Motor neuron (in vitro differentiated cells): ENCODE data around the gene SMPD2. TPM values are rescaled to one million over a fixed set of nuclear protein-coding genes. Genes with fewer than 3 reads are reported as not detected.

Source experiments
- ATAC-seq, 8 experiments: fragments of 200-7000 bp; cut with Tn5 transposase; replicated peaks in 6 of 8; 2 replicates each; pipeline ENCODE4 v1.8.0; 2021; ENCODE audit warnings: mild to moderate bottlenecking in 8 of 8, moderate library complexity in 8 of 8
- H3K27ac ChIP-seq, 2 donors: fragments of 250-450 bp; sonication (Bioruptor Pico); 2 replicates each; pipeline ENCODE4 v1.9.0; 2021; ENCODE audit warnings: antibody characterized with exemption in 2 of 2, mild to moderate bottlenecking in 2 of 2, moderate library complexity in 1 of 2
- H3K4me1 ChIP-seq, 2 donors: fragments of 250-450 bp; sonication (Bioruptor Pico); replicated peaks in 1 of 2; 2 replicates each; pipeline ENCODE4 v1.6.1; 2021; ENCODE audit warnings: antibody characterized with exemption in 2 of 2, mild to moderate bottlenecking in 2 of 2, moderate library complexity in 1 of 2
- H3K4me3 ChIP-seq, 5 donors: fragments of 250-450 bp; sonication (Bioruptor Pico); 2 replicates each; pipeline ENCODE4 v1.9.0; 2021; ENCODE audit warnings: antibody characterized with exemption in 5 of 5, mild to moderate bottlenecking in 5 of 5, moderate library complexity in 4 of 5
- WGBS, 10 experiments: fragments of 450-650 bp; shearing (Covaris generic); methylation state at CpG; one replicate each; pipeline ENCODE4 v1.0.0; 2022; 5-methylcytosine and 5-hydroxymethylcytosine counted together
- in situ Hi-C, 9 experiments: fragments of 400-800 bp; cut with MboI; loops; one replicate each; pipeline ENCODE4 v1.15.0; 2021; ENCODE audit warnings: low sequenced_read_pairs in 9 of 9, low pct_unique_long_range_greater_than_20kb in 2 of 9; ENCODE audit not compliant: unreplicated experiment in 9 of 9
- total RNA-seq, 8 experiments: library from RNA; unstranded; fragments of 300-600 nt; gene quantifications; 2 replicates each; pipeline versions ENCODE4 v1.2.3 to v1.2.4, GENCODE V29; 2022

SMPD2 gene
- total RNA-seq, 8 experiments from 2014 or later: 2.4 to 13.5 (median 7.8) TPM

GRCh38 chr6:109428889-109429477 is 11.5 kb upstream of the SMPD2 start:
- no peak overlapping the region for H3K4me3 ChIP-seq
- no peak overlapping the region for H3K27ac ChIP-seq
- 0 to 88% (median 63%) methylated on average over 3 to 7 of the region's 7 CpGs for WGBS, 10 experiments
- no peaks in the 10 kb centered on the region for H3K4me1 ChIP-seq
- in situ Hi-C loops: no loop called here
- peak; percentile 22 to 84 (median 60) for ATAC-seq

GRCh38 chr6:109429496-109429895 is 11.0 kb upstream of the SMPD2 start:
- no peak overlapping the region for H3K27ac ChIP-seq
- H3K4me1 ChIP-seq: peaks cover 3 to 5% of the 10 kb centered on the region in 2 donors
- 70 to 100% (median 94%) methylated on average over 2 to 3 of the region's 3 CpGs; no CpG with 5 or more reads in 3 of the 10 experiments for WGBS, 10 experiments
- no peak for ATAC-seq
- no peak overlapping the region for H3K4me3 ChIP-seq
- in situ Hi-C loops: no loop called here

- WGBS, 10 experiments: 25 to 50% (median 43%) methylated on average over 1 to 2 of the region's 2 CpGs; no CpG with 5 or more reads in 7 of the 10 experiments
- in situ Hi-C loops: no loop called here
- Histone ChIP-seq H3K27ac (no peak overlapping the region), H3K4me1 (peaks cover 8 to 10% of the 10 kb centered on the region in 2 donors), H3K4me3 (no peak overlapping the region)
- peak in 5 of 8 experiments; percentile 64 to 86 (median 67) for ATAC-seq
These were observed 6.1 kb upstream of the SMPD2 start for GRCh38 chr6:109434456-109434855.

- no peak for ATAC-seq
- in situ Hi-C loops: no loop called here
- no peak overlapping the region for H3K4me3 ChIP-seq
- WGBS, 10 experiments: 70 to 100% (median 94%) methylated on average over 1 to 5 of the region's 5 CpGs
- no peak overlapping the region for H3K27ac ChIP-seq
- peaks cover 8 to 12% of the 10 kb centered on the region in 2 donors for H3K4me1 ChIP-seq
These were observed 4.5 kb upstream of the SMPD2 start for GRCh38 chr6:109436041-109436440.

- in situ Hi-C loops: no loop called here
- H3K4me1 ChIP-seq: peaks cover 7 to 13% of the 10 kb centered on the region in 2 donors
- peak overlapping the region; percentile 45 to 78 (median 70) for H3K4me3 ChIP-seq
- peak overlapping the region in 1 of 2 donors; percentile 49 for H3K27ac ChIP-seq
- ATAC-seq: peak; percentile 30 to 52 (median 36)
- 0 to 40% (median 1%) methylated on average over 1 to 8 of the region's 31 CpGs; no CpG with 5 or more reads in 4 of the 10 experiments for WGBS, 10 experiments
These were observed 719 bp downstream of the SMPD2 start for GRCh38 chr6:109441069-109441816.

GRCh38 chr6:109442393-109442924 is 1.9 kb downstream of the SMPD2 start:
- in situ Hi-C loops: no loop called here
- Histone ChIP-seq H3K4me1 (peaks cover 7 to 13% of the 10 kb centered on the region in 2 donors), H3K27ac (no peak overlapping the region), H3K4me3 (no peak overlapping the region)
- no peak for ATAC-seq
- 92 to 100% (median 100%) methylated on average over 1 to 3 of the region's 6 CpGs; no CpG with 5 or more reads in 5 of the 10 experiments for WGBS, 10 experiments

- no peak for ATAC-seq
- in situ Hi-C loops: no loop called here
- Histone ChIP-seq H3K4me3 (no peak overlapping the region), H3K4me1 (peaks cover 7 to 13% of the 10 kb centered on the region in 2 donors), H3K27ac (no peak overlapping the region)
- WGBS, 10 experiments: 60 to 100% (median 75%) methylated on average over 1 to 4 of the region's 10 CpGs; no CpG with 5 or more reads in 4 of the 10 experiments
These were observed 3.0 kb downstream of the SMPD2 start for GRCh38 chr6:109443425-109443950.

- no peak for ATAC-seq
- Histone ChIP-seq H3K4me1 (peaks cover 7 to 9% of the 10 kb centered on the region in 2 donors), H3K27ac (no peak overlapping the region), H3K4me3 (no peak overlapping the region)
- WGBS, 10 experiments: 80 to 100% (median 95%) methylated on average over 1 to 9 of the region's 9 CpGs; no CpG with 5 or more reads in 4 of the 10 experiments
- in situ Hi-C loops: no loop called here
These were observed 4.9 kb downstream of the SMPD2 start for GRCh38 chr6:109445382-109445781.

GRCh38 chr6:109446072-109446471 is 5.5 kb downstream of the SMPD2 start:
- ATAC-seq: no peak
- Histone ChIP-seq H3K27ac (no peak overlapping the region), H3K4me1 (peaks cover 7 to 9% of the 10 kb centered on the region in 2 donors), H3K4me3 (no peak overlapping the region)
- 60 to 93% (median 89%) methylated on average over 1 to 7 of the region's 15 CpGs; no CpG with 5 or more reads in 7 of the 10 experiments for WGBS, 10 experiments
- in situ Hi-C loops: no loop called here

GRCh38 chr6:109446541-109446940 is 6.0 kb downstream of the SMPD2 start:
- 50 to 100% (median 90%) methylated on average over 1 to 5 of the region's 8 CpGs; no CpG with 5 or more reads in 5 of the 10 experiments for WGBS, 10 experiments
- Histone ChIP-seq H3K27ac (no peak overlapping the region), H3K4me3 (no peak overlapping the region), H3K4me1 (peaks cover 5 to 8% of the 10 kb centered on the region in 2 donors)
- no peak for ATAC-seq
- in situ Hi-C loops: no loop called here

GRCh38 chr6:109447087-109447486 is 6.6 kb downstream of the SMPD2 start:
- Histone ChIP-seq H3K4me3 (no peak overlapping the region), H3K4me1 (peaks cover 0 to 2% of the 10 kb centered on the region in 2 donors), H3K27ac (no peak overlapping the region)
- WGBS, 10 experiments: 82% methylated on average over 3 of the region's 10 CpGs; no CpG with 5 or more reads in 9 of the 10 experiments
- in situ Hi-C loops: no loop called here
- no peak for ATAC-seq

GRCh38 chr6:109447878-109448555 is 7.5 kb downstream of the SMPD2 start:
- H3K4me3 ChIP-seq: no peak overlapping the region
- 17 to 70% (median 49%) methylated on average over 1 to 2 of the region's 8 CpGs; no CpG with 5 or more reads in 6 of the 10 experiments for WGBS, 10 experiments
- no peaks in the 10 kb centered on the region for H3K4me1 ChIP-seq
- no peak overlapping the region for H3K27ac ChIP-seq
- ATAC-seq: peak in 3 of 8 experiments; percentile 11 to 38 (median 25)
- in situ Hi-C loops: no loop called here
